Mesothelial cell of epicardium (in vitro differentiated cells): ENCODE measurements around the gene APOBEC4. TPM values are rescaled to one million over a fixed set of nuclear protein-coding genes. Genes with fewer than 3 reads are reported as not detected.

Source experiments
- DNase-seq, 2 experiments: peaks; one replicate each; pipeline ENCODE4 v3.0.0; 2021; ENCODE audit warnings: low spot score in 2 of 2; ENCODE audit not compliant: unreplicated experiment in 2 of 2
- H3K27ac Mint-ChIP-seq: 2 replicates; pipeline ENCODE4 v1.8.0; 2021; ENCODE audit warnings: mixed read lengths
- H3K27me3 Mint-ChIP-seq: 2 replicates; pipeline ENCODE4 v1.8.0; 2021; ENCODE audit warnings: low read depth, mixed read lengths
- H3K36me3 Mint-ChIP-seq: 2 replicates; pipeline ENCODE4 v1.8.0; 2021; ENCODE audit warnings: mixed read lengths
- H3K4me1 Mint-ChIP-seq: 2 replicates; pipeline ENCODE4 v1.8.0; 2021; ENCODE audit warnings: mixed read lengths
- H3K4me3 Mint-ChIP-seq: 2 replicates; pipeline ENCODE4 v1.8.0; 2021; ENCODE audit warnings: mild to moderate bottlenecking, moderate library complexity, mixed read lengths
- H3K9me3 Mint-ChIP-seq: 2 replicates; pipeline ENCODE4 v1.8.0; 2021; ENCODE audit warnings: mixed read lengths
- CTCF ChIP-seq: fragments of 200-600 bp; sonication (generic); IDR thresholded peaks from one replicate; pipeline ENCODE4 v1.5.0; 2021; ENCODE audit warnings: antibody characterized with exemption; ENCODE audit not compliant: unreplicated experiment
- total RNA-seq: library from RNA; stranded (reverse); gene quantifications from 3 replicates; pipeline ENCODE4 v1.2.1, GENCODE V29; 2021

The APOBEC4 gene
- total RNA-seq, 1 donor from 2014 or later: not detected

GRCh38 chr1:183676586-183677189, 23.6 kb upstream of the APOBEC4 start:
- Mint-ChIP-seq H3K27ac (no peak overlapping the region), H3K36me3 (peaks cover 4% of the 10 kb centered on the region), H3K27me3 (no peaks in the 10 kb centered on the region)

GRCh38 chr1:183675883-183676585, 22.9 kb upstream of the APOBEC4 start:
- peaks cover 4% of the 10 kb centered on the region for H3K36me3 Mint-ChIP-seq
- no peak overlapping the region for H3K4me3 Mint-ChIP-seq
- peaks cover 19% of the 10 kb centered on the region for H3K4me1 Mint-ChIP-seq
- DNase-seq: no peak
- no peaks in the 10 kb centered on the region for H3K27me3 Mint-ChIP-seq
- TF ChIP-seq CTCF: no peak
- peaks cover 12% of the 10 kb centered on the region for H3K9me3 Mint-ChIP-seq
- no peak overlapping the region for H3K27ac Mint-ChIP-seq

More at GRCh38 chr1:183676586-183677189, 23.6 kb upstream of the APOBEC4 start:
- no peak for DNase-seq
- Mint-ChIP-seq H3K4me1 (peaks cover 19% of the 10 kb centered on the region), H3K4me3 (no peak overlapping the region), H3K9me3 (peaks cover 12% of the 10 kb centered on the region)
- no peak for TF ChIP-seq CTCF

- Mint-ChIP-seq H3K4me3 (no peak overlapping the region), H3K36me3 (peaks cover 8% of the 10 kb centered on the region), H3K27me3 (no peaks in the 10 kb centered on the region), H3K4me1 (peaks cover 19% of the 10 kb centered on the region), H3K27ac (no peak overlapping the region), H3K9me3 (peaks cover 18% of the 10 kb centered on the region)
- DNase-seq: no peak
- no peak for TF ChIP-seq CTCF
These were observed 22.3 kb upstream of the APOBEC4 start for GRCh38 chr1:183675381-183675780.

GRCh38 chr1:183674886-183675285, 21.8 kb upstream of the APOBEC4 start:
- TF ChIP-seq CTCF: no peak
- Mint-ChIP-seq H3K4me1 (peaks cover 19% of the 10 kb centered on the region), H3K9me3 (peaks cover 15% of the 10 kb centered on the region), H3K4me3 (no peak overlapping the region), H3K36me3 (peaks cover 8% of the 10 kb centered on the region), H3K27ac (no peak overlapping the region), H3K27me3 (no peaks in the 10 kb centered on the region)
- no peak for DNase-seq

GRCh38 chr1:183674339-183674738, 21.2 kb upstream of the APOBEC4 start:
- Mint-ChIP-seq H3K9me3 (peaks cover 16% of the 10 kb centered on the region), H3K27ac (no peak overlapping the region), H3K4me1 (peaks cover 19% of the 10 kb centered on the region), H3K27me3 (no peaks in the 10 kb centered on the region), H3K4me3 (no peak overlapping the region), H3K36me3 (peaks cover 9% of the 10 kb centered on the region)
- TF ChIP-seq CTCF: no peak
- no peak for DNase-seq
